GM19455 (cell line): Measurements from ENCODE around the gene BAIAP3.

Experiments
- ATAC-seq: cut with Tn5 transposase; IDR thresholded peaks from one replicate; pipeline ENCODE4 v1.9.1; 2021; ENCODE audit not compliant: unreplicated experiment

The BAIAP3 gene

DNA sequence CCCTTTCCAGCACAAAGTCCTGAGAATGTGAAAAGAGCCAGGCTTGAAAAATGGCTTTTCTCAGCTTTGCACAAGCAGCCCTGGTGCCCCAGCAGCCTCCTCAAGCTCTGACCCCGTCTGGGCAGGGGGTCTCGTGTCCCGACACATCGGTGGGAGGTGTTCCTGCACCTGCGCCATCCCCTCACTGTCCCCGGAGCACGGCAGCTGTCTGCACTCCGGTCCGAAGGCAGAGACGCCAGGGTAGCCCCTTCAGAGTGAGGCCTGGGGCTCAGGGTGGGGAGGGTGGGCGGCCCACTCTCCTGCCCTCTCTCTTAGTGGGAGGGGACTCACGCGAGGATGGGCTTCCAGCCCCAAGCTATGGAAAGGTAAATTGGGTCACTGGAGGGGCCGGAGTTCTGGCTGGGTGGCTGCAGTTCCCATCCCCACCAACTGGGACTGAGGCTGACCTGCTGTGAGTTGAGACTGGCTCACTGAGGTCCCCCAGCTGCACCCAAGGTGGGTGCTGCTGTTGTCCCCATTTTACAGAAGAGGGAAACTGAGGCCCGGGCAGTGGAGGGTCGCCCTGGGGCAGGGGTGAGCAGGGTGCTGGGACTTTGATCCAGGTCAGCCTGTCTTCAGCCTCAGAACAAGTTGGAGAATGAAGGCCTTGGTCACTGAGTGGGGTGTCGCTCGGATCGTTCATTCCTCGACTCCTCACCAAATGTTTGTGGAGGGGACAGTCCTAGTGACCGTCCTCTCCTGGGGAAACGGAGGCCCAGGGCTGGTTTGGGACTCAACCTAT, 2.3 kb upstream of the BAIAP3 start:
- no peak for ATAC-seq

DNA sequence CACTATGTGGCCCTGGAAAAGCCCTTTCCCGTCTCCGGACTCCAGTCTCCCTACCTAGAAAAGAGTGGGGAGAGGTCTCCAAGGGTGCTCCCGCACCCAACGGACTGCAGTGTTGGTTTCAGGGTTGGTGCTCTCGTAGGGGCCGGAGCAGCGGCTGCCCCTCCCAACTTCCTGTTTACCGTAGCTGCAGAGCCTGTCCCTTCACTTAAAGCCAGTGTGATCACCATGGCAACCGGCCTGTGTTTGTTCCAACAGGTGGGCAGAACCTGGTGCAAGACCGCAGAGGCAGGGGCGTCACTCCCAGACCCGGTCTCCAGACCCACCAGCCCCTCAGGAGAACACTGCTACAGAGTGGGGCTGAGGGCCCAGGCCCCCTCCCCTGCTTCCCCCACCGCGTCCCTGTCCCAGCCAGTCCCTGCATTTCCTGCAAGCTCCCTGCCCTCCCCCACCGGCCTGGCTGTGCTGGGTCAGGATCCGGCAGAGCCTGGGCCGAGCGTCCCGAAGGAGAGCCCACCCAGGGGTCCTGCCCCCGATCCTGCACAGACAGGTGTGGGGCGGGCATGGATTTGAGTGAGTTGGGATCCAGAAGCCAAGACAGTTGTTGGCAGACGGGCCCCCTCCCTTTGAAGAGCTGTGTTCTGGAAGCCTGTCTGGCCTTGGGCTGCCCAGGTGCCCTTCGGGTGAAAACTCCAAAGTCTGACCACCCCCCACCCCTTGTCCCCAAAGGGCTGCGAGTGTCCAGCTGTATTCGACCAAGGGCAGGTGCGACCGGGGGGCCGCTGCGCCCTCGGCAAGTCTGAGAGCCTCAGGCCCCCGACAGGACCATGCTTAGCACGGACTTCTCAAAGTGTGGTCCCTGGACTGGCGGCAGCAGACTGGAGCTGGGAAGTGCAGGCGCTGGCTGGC, 1.5 kb upstream of the BAIAP3 start:
- ATAC-seq: no peak

- ATAC-seq: no peak
Observed at GRCh38 chr16:1332618-1333148, 762 bp upstream of the BAIAP3 start.

GRCh38 chr16:1333854-1334700, 632 bp downstream of the BAIAP3 start:
- ATAC-seq: no peak

DNA sequence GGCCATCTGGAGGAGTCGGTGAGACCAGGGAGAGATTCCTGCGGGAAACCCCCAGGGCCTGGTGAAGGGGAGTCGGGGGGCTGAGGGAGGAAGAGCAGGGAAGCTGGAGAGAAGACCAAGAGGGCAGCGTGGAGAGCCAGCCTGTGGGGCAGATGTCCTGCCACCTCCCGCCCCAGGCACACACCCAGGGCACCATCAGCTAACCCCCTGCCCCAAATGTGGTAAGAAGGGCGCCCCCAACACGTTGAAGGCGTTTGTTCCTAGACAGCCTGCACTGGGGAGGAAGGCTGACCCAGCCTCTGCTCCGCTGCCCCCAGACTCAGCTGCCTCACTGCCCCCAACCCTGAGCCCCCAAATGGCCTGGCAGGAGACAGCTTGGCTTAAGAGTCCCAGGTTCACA, 1.3 kb downstream of the BAIAP3 start:
- no peak for ATAC-seq

- ATAC-seq: no peak
Observed at GRCh38 chr16:1335211-1335971, 1.9 kb downstream of the BAIAP3 start.

- ATAC-seq: no peak
Observed at GRCh38 chr16:1335996-1336395, 2.6 kb downstream of the BAIAP3 start.

DNA sequence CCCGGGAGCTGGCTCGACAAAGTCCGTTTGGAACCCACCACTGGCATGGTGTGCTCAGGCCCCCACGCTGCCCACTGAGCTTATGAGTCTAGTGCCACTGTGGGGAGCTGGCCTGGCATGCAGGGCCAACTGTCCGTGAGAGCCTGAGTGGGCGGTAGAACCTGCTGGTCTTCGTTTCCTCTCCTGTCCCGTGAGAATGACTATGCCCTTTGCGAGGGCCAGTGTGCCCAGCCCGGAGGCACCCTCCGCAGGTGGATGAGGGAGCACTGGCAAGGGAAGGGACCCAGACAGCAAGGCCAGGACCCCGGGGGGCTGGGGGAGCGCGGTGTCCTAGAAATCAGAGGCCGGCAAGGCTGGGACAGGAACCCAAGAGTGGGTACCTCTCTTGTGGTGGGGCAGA, 3.2 kb downstream of the BAIAP3 start:
- no peak for ATAC-seq

GRCh38 chr16:1337486-1337885, 4.0 kb downstream of the BAIAP3 start:
- ATAC-seq: no peak

DNA sequence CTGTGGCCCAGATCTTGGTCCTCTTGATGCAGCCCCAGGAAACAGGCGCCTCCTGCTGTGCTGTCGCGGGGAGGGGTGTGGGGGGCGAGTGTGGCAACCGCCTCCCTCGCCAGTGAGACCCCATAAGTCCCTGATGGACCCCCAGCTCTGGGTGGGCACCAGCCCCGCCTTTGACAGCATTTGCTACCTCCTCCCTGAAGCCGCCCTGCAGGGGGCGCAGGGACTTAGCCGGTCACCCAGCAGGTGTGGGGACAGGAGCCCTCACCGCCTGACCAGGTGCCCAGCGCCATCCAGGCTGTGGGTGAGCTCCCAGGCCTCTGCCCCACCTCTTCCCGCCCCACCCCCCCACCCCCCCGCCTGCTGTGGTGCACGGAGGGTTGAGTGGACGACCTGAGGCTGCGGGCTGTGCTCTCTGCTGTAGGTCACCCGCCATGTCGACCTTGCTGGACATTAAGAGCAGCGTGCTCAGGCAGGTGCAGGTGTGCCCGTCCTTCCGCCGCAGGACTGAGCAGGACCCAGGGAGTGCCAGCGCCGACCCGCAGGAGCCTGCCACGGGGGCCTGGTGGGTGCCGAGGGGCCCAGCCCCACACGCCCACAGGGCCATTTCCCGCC, 4.8 kb downstream of the BAIAP3 start:
- no peak for ATAC-seq

- ATAC-seq: no peak
Observed at GRCh38 chr16:1338855-1339675, 5.6 kb downstream of the BAIAP3 start.

GRCh38 chr16:1340730-1341494, 7.5 kb downstream of the BAIAP3 start:
- no peak for ATAC-seq

- ATAC-seq: no peak
Observed at GRCh38 chr16:1341495-1342420, 8.3 kb downstream of the BAIAP3 start.

- ATAC-seq: peak; percentile 89
Observed at GRCh38 chr16:1342526-1343427, 9.3 kb downstream of the BAIAP3 start.

- no peak for ATAC-seq
Observed at GRCh38 chr16:1343428-1344242, 10.2 kb downstream of the BAIAP3 start.
